Iris pigment epithelial cell (primary cell): ENCODE data around the gene ZNF586.
"Not testable (repeated sequence)": the region's sequence is repeated elsewhere in the genome, so short reads cannot be mapped to it uniquely, and the experiment has no call there.

Source experiments
- DNase-seq: peaks from one replicate; pipeline ENCODE4 v3.0.0-alpha.2; 2011; ENCODE audit warnings: low read depth

Gene ZNF586

GRCh38 chr19:57769345-57770131, at the start of gene ZNF586:
TSS of gene ZNF586 (plus strand) at chr19:57769676. CDS start at chr19:57769843, 167 bp downstream.
- DNase-seq: peak; percentile 96

- DNase-seq: no peak
Observed at GRCh38 chr19:57719901-57720519, 49.5 kb upstream of the ZNF586 start.

- DNase-seq: no peak
Observed at GRCh38 chr19:57720878-57721277, 48.6 kb upstream of the ZNF586 start.

DNA sequence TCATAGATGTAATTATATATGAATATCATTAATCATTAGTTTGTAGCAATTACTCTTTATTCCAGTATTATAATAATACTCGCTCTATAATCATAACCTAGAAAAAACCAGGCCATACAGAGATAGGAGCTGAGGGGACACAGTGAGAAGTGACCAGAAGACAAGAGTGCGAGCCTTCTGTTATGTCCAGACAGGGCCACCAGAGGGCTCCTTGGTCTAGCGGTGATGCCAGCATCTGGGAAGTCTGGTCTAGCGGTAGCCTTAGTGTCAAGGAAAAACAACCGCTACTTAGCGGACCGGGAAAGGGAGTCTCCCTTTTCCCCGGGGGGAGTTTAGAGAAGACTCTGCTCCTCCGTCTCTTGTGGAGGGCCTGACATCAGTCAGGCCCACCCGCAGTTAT, 31.2 kb upstream of the ZNF586 start:
- DNase-seq: peak; percentile 41

GRCh38 chr19:57738770-57739169, 30.7 kb upstream of the ZNF586 start:
- DNase-seq: not testable (repeated sequence)

DNA sequence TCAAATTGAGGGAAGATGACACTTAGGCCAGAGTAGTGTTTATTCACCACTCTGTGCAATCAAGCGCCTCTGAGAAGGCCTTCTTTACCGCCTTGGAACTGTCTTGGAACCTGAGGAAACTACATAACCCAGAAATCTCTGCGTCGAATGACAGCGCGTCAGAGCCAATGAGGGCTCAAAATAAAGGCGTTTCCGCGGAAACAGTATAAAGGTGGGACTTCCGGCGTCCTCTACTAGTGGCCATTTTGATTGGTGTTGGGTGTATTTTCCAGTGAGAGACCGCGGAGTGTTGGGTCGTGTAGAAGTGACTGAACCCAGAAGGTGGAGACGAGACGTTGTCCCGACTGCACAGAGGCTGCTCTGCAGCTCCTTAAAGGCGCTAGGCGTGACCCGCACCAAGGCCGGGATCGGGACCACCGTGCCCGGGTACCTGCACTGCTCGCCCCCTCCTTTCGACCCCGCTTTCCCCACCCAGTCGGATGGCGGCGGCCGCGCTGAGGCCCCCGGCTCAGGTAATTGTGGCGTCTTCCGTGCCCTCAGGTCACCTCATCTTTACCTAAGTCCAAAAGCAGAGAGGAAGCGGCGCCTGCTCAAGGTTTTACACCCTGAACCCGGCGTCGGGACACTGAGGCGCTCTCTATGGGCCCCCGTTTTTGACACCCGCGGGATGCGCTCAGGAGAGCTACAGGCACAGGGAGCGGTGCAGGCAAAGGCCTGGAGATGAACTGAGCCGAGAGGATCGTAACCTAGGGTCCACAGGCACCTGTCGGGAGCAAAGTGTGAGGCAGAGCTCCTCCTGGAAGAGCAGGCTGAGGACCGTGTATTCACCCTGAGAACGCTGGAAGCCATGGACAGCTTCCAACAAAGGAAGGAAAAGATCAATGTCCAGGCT, 22.6 kb upstream of the ZNF586 start, which contains the start of gene ZNF776:
TSS of gene ZNF776 (plus strand) at position 236 of the 892 bp plus-strand sequence. CDS start at position 480, 244 bp downstream.
- DNase-seq: peak; percentile 91

DNA sequence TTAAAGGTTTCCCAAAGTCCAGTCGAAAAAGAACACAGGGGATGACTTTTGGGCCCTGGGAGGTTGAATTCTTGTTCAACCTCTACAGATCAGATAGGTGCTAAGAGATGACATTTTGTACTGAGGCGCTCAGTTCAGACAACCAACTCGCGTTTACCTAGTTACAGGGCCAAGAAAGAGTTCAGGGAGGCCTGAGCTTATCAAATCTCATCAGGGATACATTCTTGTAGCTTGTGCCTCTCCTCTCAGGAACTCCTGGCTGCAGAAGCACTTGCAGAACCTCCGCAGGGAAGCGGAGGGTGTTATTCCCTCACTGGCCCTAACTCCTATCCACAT, 22.0 kb upstream of the ZNF586 start:
- peak; percentile 10 for DNase-seq

- no peak for DNase-seq
Observed at GRCh38 chr19:57748029-57748428, 21.4 kb upstream of the ZNF586 start.

DNA sequence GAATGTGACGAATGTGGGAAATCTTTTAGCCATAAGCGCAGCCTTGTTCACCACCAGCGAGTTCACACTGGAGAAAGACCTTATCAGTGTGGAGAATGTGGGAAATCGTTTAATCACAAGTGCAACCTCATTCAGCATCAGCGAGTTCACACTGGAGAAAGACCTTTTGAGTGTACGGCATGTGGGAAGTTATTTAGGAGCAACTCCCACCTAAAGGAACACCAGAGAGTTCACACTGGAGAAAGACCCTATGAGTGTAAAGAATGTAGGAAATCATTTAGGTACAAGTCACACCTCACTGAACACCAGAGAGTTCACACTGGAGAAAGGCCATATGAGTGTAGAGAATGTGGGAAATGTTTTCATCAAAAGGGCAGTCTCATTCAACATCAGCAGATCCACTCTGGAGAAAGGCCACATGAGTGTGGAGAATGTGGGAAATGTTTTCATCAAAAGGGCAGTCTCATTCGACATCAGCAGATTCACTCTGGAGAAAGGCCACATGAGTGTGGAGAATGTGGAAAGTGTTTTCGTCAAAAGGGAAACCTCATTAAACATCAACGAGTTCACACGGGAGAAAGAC, 15.3 kb upstream of the ZNF586 start:
- DNase-seq: no peak

DNA sequence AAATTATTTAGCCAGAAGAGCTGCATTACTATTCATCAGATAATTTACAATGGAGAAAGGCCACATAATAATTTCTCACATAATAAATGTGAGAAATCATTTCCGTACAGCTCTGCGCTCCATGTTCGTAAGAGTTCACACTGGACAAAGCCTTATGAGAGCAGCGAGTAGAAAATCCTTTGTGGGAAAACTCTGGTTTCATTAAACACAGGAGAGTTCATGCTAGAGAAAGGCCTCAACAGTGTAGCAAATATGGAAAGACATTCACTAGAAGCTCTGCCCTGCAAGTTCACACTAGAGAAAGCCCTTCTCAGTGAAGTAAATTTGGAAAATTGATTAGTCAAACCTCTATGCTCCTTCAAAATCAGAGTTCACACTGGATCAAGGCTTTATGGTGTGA, 14.4 kb upstream of the ZNF586 start:
- DNase-seq: no peak

DNA sequence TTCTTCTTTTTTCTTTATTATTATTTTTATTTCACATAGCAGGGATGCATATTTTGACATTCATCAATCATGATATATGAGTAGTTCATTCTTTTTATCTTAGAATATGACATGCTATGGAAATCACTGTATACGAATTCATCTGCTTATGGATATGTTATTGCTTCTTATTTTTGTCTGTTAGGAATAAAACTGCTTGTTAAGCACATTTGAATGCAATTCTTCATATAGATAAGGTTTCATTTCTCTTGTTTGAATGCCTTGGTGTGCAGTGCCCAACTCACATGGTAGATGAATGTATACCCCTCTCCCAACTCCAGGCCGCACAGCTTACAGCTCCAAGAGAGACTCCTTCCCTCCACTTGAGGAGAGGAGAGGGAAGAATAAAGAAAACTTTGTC, 11.5 kb upstream of the ZNF586 start:
- no peak for DNase-seq

DNA sequence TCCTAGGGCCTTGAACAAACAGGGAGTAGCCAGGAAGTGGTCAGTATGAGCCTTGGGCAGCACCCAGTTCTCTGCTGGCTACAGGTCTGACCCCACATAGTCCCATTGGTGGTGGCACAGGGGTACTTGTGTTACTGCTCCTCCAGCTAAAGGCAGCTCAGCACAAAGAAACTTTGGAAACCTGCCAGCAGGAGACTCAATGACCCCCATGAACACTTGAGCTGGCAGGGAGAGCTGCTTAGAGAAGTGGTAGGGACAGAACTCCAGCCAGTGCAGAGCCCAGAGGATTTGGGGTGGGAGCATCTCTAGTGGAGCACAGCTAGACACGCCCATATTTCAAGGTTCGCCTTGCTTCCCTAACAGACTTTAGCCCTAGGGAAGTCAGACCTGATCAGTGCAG, 10.4 kb upstream of the ZNF586 start:
- DNase-seq: no peak

- DNase-seq: no peak
Observed at GRCh38 chr19:57771417-57771816, 1.9 kb downstream of the ZNF586 start.

GRCh38 chr19:57773488-57773887, 4.0 kb downstream of the ZNF586 start:
- no peak for DNase-seq

DNA sequence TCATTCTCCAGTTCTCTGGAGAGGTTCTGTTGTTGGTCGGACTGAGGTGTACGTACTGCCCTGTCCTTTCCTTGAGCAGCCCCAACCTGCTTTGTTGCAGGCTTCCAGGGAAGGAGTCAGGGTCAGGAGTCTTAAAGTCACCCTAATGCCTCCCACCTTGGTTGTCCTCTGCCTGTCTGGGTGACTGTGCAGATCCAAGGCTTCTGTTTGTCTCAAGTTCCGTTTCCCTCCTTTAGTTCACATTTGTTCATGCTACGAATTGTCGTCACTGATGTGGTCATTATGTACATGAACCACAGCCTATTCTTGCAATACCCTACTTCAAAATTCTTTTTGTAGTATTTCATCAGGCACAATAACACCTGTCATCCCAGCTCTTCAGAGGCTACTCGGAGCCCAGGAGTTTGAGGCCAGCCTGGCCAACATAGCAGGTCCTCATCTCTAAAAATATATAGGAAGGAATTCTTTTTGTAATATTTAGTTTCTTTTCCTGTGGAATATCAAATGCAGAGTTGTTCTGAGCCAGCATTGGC, 7.4 kb downstream of the ZNF586 start:
- no peak for DNase-seq

- no peak for DNase-seq
Observed at GRCh38 chr19:57778336-57778735, 8.9 kb downstream of the ZNF586 start.

DNA sequence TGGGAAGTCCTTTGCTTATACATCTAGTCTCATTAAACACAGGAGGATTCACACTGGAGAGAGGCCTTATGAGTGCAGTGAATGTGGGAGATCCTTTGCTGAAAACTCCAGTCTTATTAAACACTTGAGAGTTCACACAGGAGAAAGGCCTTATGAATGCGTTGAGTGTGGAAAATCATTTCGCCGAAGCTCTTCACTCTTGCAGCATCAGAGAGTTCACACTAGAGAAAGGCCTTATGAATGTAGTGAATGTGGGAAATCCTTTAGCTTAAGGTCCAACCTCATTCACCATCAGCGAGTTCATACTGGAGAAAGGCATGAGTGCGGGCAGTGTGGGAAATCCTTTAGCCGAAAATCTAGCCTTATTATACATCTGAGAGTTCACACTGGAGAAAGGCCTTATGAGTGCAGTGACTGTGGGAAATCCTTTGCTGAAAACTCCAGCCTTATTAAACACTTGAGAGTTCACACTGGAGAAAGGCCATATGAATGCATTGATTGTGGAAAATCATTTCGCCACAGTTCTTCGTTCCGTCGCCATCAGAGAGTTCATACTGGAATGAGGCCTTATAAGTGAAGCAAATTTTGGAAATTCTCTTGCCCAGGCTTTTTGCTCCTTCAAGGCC, 9.9 kb downstream of the ZNF586 start:
- no peak for DNase-seq

DNA sequence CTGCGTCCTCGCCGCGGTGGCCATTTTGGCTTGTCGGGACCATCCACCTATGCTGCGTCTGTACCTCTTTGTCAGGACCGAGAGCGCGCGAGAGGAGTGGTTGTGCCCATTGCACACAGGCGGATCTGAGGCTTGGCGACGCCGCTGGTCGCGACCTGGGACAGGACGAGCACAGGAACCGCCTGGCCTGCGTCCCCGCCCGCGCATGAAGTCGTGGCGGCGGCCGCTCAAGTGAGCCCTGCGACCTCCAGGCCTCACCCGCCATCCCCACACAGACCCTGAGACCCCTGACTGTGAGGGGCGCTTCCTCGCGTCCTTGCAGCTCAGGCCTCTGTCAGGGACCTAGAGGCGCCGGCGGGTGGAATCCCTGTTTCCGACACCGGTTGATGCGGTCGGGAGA, 16.8 kb downstream of the ZNF586 start:
- DNase-seq: no peak

DNA sequence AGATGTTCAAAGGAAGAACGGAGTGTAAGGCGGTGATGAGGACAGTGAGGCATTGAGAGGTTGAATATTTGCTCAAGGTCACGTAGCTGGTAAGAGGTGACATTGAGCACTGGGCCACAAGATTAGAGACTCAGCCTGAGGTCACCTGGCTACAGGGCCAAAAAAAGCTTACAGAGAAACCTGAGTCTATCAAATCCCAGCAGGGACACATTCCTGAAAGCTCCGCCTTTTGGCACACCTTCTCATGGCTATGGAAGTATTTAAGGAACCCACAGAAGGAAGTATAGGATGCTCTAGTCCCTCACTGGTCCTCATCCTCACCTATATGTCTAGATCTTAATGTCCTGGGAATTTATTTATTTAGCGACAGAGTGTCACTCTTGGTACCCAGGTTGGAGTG, 17.4 kb downstream of the ZNF586 start:
- DNase-seq: no peak

DNA sequence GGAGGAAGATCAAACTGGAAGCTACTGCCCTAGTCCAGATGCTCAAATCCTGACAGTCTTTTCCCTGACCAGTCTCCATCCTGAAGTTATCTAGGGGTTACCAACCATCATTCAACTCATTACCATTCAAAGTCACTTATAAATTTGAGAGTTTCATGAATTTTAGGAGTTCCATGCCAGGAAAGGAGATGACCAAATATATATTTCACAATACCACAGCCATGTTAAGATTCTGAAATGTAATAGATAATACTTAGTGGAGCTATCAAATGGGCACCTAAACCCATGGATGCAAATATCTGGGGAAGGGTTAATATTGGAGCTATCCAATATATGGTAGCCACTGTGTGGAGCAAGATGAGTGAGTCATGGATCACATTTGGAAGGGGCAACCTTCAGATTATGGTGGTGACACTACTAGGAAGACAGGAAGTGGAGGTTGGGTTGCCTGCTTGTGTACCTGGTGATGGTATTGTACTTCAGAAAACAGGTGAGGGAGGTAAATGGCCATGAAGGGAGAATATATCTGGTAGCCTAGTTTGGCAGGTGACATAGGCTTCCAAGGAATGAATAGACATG, 18.7 kb downstream of the ZNF586 start:
- no peak for DNase-seq

- DNase-seq: no peak
Observed at GRCh38 chr19:57789288-57789687, 19.8 kb downstream of the ZNF586 start.
